ENCODE results near the gene SERPINB5. TPM values are rescaled to one million over a fixed set of nuclear protein-coding genes. Genes with fewer than 3 reads are reported as not detected.
"Not testable (repeated sequence)": the region's sequence is repeated elsewhere in the genome, so short reads cannot be mapped to it uniquely, and the experiment has no call there.

SERPINB5 gene
- total RNA-seq, 1 experiment from 2014 or later: not detected

GRCh38 chr18:63451799-63452660, 24.7 kb upstream of the SERPINB5 start:
- no peak for DNase-seq (ENCODE audit: low read depth, low spot score)
- no TSS peak for BruUV-seq (replicated peaks)
- Histone ChIP-seq H3K4me3 (ENCODE audit: low read depth in 2 of 2, low read length in 2 of 2) (no peak overlapping the region), H3K4me1 (ENCODE audit: control insufficient read depth, insufficient read depth, low read length) (no peaks in the 10 kb centered on the region), H3K27me3 (ENCODE audit: control insufficient read depth, insufficient read depth, low read length) (no peaks in the 10 kb centered on the region), H3K36me3 (ENCODE audit: control insufficient read depth, insufficient read depth, low read length) (no peaks in the 10 kb centered on the region), H3K9me3 (ENCODE audit: control insufficient read depth, insufficient read depth, low read depth, low read length) (no peaks in the 10 kb centered on the region), H3K27ac (ENCODE audit: low read length) (no peak overlapping the region)
- no peak for ATAC-seq
- intact Hi-C loops (cut with micrococcal nuclease; ENCODE audit: unreplicated experiment) (no loop called here), in situ Hi-C loops (cut with HindIII; ENCODE audit: low pct_unique_long_range_greater_than_20kb, low sequenced_read_pairs) (no loop called here)
- TF ChIP-seq TCF7L2 (IDR thresholded peaks at IDR 0.05; ENCODE audit: low read depth, low read length) (no peak), POLR2AphosphoS5 (IDR thresholded peaks at IDR 0.05; ENCODE audit: low read depth, low read length) (no peak), SIN3A (IDR thresholded peaks at IDR 0.05; ENCODE audit: borderline replicate concordance, insufficient read depth, low read depth, low read length) (no peak), CTCF (IDR thresholded peaks at IDR 0.05) (no peak)
- TF ChIP-seq, protein P1, sequence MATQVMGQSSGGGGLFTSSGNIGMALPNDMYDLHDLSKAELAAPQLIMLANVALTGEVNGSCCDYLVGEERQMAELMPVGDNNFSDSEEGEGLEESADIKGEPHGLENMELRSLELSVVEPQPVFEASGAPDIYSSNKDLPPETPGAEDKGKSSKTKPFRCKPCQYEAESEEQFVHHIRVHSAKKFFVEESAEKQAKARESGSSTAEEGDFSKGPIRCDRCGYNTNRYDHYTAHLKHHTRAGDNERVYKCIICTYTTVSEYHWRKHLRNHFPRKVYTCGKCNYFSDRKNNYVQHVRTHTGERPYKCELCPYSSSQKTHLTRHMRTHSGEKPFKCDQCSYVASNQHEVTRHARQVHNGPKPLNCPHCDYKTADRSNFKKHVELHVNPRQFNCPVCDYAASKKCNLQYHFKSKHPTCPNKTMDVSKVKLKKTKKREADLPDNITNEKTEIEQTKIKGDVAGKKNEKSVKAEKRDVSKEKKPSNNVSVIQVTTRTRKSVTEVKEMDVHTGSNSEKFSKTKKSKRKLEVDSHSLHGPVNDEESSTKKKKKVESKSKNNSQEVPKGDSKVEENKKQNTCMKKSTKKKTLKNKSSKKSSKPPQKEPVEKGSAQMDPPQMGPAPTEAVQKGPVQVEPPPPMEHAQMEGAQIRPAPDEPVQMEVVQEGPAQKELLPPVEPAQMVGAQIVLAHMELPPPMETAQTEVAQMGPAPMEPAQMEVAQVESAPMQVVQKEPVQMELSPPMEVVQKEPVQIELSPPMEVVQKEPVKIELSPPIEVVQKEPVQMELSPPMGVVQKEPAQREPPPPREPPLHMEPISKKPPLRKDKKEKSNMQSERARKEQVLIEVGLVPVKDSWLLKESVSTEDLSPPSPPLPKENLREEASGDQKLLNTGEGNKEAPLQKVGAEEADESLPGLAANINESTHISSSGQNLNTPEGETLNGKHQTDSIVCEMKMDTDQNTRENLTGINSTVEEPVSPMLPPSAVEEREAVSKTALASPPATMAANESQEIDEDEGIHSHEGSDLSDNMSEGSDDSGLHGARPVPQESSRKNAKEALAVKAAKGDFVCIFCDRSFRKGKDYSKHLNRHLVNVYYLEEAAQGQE (IDR thresholded peaks at IDR 0.05; ENCODE audit: insufficient read depth in 1 of 2, low read depth in 2 of 2, low read length in 1 of 2): no peak
- POLR2A ChIA-PET: no interaction called here
- CTCF ChIA-PET: no interaction called here

GRCh38 chr18:63452751-63453150, 24.0 kb upstream of the SERPINB5 start:
- DNase-seq (ENCODE audit: low read depth, low spot score); H3K27ac ChIP-seq (ENCODE audit: low read length); intact Hi-C loops (cut with micrococcal nuclease; ENCODE audit: unreplicated experiment); POLR2A ChIA-PET; ATAC-seq; H3K36me3 ChIP-seq (ENCODE audit: control insufficient read depth, insufficient read depth, low read length); H3K9me3 ChIP-seq (ENCODE audit: control insufficient read depth, insufficient read depth, low read depth, low read length); BruUV-seq (replicated peaks); H3K4me1 ChIP-seq (ENCODE audit: control insufficient read depth, insufficient read depth, low read length); in situ Hi-C loops (cut with HindIII; ENCODE audit: low pct_unique_long_range_greater_than_20kb, low sequenced_read_pairs); H3K4me3 ChIP-seq (ENCODE audit: low read depth in 2 of 2, low read length in 2 of 2); H3K27me3 ChIP-seq (ENCODE audit: control insufficient read depth, insufficient read depth, low read length); CTCF ChIA-PET: not testable (repeated sequence)

DNA sequence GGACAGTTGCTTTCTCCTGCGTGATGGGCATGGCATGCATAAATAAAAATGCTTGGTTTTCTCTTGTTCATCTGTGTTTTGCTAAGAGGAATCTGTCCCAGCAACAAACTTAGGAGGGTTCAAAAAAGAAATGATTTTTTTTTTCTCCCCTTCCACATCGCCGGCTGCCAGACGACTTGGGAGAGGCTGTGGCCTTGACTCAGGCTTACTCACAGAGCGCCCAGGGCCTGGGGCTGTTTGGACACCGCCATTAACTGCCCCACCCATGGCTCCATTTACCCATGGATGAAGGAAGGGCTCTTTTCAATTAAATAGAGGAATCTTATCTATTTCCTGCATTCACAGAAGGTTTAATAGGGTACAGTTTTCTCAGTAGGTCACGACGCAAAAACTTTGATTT, 22.3 kb upstream of the SERPINB5 start:
- no peak overlapping the region for H3K27ac ChIP-seq (ENCODE audit: low read length)
- no peak overlapping the region for H3K4me3 ChIP-seq (ENCODE audit: low read depth in 2 of 2, low read length in 2 of 2)
- no peaks in the 10 kb centered on the region for H3K9me3 ChIP-seq (ENCODE audit: control insufficient read depth, insufficient read depth, low read depth, low read length)
- intact Hi-C loops (cut with micrococcal nuclease; ENCODE audit: unreplicated experiment) (no loop called here), in situ Hi-C loops (cut with HindIII; ENCODE audit: low pct_unique_long_range_greater_than_20kb, low sequenced_read_pairs) (no loop called here)
- H3K4me1 ChIP-seq (ENCODE audit: control insufficient read depth, insufficient read depth, low read length): no peaks in the 10 kb centered on the region
- no peaks in the 10 kb centered on the region for H3K27me3 ChIP-seq (ENCODE audit: control insufficient read depth, insufficient read depth, low read length)
- no peak for ATAC-seq
- ChIA-PET POLR2A (no interaction called here), CTCF (no interaction called here)
- DNase-seq (ENCODE audit: low read depth, low spot score): no peak
- TF ChIP-seq, protein P1 (IDR thresholded peaks at IDR 0.05; ENCODE audit: insufficient read depth in 1 of 2, low read depth in 2 of 2, low read length in 1 of 2): no peak
- TF ChIP-seq TCF7L2 (IDR thresholded peaks at IDR 0.05; ENCODE audit: low read depth, low read length) (no peak), CTCF (IDR thresholded peaks at IDR 0.05) (no peak), SIN3A (IDR thresholded peaks at IDR 0.05; ENCODE audit: borderline replicate concordance, insufficient read depth, low read depth, low read length) (no peak), POLR2AphosphoS5 (IDR thresholded peaks at IDR 0.05; ENCODE audit: low read depth, low read length) (no peak)
- H3K36me3 ChIP-seq (ENCODE audit: control insufficient read depth, insufficient read depth, low read length): no peaks in the 10 kb centered on the region
- no TSS peak for BruUV-seq (replicated peaks)
